ENCODE data around the gene SRR.
"Not testable (repeated sequence)": the region's sequence is repeated elsewhere in the genome, so short reads cannot be mapped to it uniquely, and the experiment has no call there.

The SRR gene, protein sequence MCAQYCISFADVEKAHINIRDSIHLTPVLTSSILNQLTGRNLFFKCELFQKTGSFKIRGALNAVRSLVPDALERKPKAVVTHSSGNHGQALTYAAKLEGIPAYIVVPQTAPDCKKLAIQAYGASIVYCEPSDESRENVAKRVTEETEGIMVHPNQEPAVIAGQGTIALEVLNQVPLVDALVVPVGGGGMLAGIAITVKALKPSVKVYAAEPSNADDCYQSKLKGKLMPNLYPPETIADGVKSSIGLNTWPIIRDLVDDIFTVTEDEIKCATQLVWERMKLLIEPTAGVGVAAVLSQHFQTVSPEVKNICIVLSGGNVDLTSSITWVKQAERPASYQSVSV

DNA sequence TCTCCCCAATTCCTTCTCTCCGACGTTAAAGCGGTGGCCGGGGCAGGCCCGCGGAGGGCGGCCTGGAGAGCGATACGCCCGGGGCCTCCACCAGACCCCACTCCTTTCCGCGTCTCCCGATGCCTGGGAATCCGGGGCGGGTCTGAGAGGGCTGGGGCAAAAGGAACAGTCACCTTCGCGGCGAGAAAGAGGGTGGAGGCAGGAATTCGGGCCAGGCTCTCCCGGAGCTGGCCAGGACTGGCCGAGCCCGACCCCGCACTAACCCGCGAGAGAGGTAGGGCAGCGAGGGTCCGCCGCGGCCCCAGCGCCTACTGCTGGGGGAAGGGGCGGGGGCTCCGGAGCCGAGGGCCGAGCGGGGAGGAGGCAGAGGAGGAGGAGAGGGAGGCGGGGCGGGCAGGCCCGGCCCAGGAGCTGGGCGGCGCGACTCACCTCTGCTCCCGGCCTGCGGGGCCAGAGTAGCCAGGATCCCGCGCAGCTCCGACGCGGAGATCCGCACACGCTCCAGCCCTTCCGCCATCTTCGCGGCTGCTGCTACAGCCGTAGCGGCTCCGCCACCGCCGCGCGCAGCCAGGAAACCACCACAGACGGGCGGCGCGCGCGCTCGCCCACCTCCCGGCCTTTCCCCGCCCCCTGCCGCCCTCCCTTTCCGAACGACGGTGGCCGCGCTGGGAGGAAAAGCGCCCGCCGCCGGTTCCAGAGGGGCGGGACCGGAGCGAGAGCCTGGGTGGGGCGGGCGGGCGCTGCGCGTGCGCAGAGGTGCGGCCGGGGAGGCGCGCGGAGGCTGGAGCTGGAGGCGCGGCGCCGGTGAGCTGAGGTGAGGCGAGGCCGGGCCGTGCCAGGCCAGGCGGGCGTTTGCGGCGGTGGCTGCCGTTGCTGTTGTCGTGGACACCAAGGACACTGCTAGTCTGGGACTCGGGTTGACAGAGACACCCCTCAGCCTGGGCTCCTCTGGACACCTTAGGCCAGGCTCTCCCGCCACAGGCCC is at the start of gene SRR, which contains the start of gene SMG6:
Gene SRR, plus strand, starts transcription at position 747 of the 985 bp plus-strand sequence. CDS start 11,611 bp downstream, outside the sequence.
Gene SMG6, minus strand, starts transcription at position 582 of the 985 bp plus-strand sequence. Its CDS starts 65 bp downstream, at position 517.
- peak; percentile 100 for DNase-seq (ENCODE audit: low spot score)

DNA sequence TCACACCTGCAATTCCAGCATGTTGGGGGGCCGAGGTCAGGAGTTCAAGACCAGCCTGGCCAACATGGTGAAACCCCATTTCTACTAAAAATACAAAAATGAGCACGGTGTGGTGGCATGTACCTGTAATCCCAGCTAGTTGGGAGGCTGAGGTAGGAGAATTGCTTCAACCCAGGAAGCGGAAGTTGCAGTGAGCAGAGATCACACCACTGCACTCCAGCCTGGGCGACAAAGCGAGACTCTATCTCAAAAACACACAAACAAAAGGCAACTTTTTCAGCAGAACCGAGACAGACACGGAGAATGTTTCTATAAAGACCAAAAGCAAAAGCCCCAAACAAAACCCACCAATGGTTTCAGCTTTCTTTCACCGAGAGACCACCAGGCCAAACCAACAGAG is 44.9 kb upstream of the SRR start:
- DNase-seq (ENCODE audit: low spot score) = not testable (repeated sequence)

DNA sequence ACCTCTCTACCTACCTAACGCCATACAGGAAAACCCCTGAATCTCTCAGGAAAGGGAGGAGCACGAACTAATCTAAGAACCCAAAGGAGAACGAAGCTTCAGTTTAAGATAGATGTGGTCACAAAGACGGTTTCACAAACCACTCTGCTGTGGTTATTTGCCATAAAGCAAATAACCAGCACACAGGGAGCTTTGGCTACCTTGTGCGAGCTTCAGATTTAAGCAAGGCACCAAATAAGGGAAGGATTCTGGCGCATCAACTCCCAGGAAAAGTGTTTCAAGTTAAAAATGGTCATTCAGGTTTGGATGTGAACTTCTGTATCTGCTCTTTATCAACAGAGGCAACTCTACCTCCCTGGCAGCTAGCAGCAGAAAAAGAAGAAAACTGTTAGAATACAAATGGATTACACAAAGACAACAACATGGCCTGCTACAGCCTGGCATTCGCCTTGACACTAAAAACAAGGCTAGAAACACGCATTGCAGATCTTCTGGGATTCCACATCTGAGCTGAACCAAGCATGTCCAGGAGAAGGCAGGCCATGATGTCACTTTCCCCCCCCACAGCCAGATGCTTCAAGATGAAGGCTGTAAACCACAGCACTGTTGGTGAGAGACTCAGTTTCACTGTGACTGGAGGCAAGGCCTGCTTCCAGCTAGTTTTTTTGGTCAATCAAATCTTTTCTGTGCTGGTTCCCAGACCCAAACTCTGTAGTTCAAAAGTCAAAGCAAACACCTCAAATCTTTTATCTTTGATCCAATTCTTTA is 43.8 kb upstream of the SRR start:
- DNase-seq (ENCODE audit: low spot score) = peak; percentile 56

DNA sequence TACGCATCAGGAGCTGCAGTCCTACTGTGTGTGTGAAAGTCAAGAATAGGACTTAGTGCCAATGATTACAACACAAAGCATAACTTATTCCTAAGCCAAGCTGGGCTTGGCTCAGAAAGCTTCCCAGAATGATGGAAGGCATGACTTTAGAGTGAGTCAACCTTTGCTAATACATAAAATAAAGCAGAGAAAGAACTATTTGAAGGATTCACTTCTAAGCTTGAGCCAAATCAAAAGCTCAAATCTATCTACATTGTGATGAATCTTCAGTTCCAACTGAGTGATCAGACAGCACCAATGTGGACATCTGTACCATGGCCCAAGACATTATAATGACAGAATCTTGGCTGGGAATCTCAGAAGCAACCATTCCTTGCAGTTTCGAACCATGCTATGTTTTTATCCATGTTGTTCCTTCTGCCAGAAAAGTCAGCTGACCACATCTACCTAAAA is 41.6 kb upstream of the SRR start:
- peak; percentile 62 for DNase-seq (ENCODE audit: low spot score)

DNA sequence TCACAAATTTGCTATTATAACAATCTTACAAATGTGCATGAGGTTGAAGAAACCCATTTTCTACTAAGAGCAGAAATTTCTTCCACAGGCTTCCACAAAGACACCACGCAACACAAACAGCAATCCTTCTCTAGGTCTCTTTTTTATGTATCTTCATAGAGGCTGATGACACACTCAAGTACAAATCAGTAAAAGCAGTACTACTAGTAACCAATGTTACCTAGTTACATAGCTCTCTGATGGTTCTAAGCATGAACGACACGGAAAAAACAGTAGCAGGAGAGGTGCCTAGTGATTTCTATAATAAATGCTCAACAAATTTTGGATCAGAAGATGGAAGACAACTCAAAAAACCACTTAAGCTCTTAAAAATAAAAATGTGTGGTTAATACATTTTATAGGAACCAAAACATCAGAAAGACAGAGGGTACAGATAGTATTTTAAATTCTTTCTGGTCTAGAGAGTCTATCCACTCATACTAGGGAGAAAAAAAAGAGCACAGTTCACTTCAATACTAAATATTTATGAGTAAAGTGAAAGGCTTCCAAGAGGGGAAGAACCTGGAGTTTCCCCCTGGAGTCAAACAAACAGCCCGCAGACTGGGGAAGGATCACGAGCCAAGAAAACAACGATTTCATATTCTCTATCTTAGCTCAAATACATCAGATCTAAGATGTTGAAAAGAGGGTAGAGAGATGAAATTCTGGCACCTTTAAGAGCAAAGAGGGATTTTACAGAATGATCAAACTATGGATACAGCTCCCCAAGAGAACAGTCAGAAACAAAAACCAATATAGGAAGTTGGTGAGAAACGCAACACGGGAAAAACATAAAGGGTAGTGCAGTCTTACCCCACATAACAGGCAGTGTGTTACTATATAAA is 40.3 kb upstream of the SRR start:
- DNase-seq (ENCODE audit: low spot score) = no peak

DNA sequence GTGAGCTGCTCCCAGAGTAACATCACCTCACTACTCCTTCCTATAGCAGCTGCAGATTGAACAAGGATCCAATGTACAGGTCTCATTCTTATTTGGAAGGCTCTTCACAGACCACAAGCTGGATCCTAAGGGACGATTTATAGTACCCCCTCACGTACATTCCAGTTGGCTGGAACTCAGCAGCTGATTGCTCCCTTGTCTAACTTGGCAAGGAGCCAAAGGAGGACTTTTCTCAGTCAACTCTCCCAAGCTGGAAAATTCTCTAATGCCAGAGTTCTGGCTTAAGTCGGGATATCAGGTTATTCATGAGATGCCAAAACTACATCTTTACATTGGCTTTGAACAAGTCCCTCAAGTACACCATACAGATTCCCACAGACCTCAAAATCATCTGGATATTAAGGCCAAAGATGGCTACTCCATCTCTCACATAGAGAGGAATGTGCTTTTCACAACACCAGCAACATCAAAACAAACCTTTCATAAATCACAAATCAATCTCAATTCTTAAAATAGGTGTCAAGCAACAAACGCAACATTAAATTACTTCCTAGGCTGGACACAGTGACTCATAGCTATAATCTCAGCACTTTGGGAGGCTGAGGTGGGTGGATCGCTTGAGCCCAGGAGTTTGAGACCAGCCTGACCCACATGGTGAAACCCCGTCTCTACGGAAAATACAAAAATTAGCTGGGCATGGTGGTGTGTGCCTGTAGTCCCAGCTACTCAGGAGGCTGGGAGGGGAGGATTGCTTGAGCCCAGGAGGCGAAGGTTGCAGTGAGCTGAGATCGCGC is 39.5 kb upstream of the SRR start:
- DNase-seq (ENCODE audit: low spot score) = no peak

DNA sequence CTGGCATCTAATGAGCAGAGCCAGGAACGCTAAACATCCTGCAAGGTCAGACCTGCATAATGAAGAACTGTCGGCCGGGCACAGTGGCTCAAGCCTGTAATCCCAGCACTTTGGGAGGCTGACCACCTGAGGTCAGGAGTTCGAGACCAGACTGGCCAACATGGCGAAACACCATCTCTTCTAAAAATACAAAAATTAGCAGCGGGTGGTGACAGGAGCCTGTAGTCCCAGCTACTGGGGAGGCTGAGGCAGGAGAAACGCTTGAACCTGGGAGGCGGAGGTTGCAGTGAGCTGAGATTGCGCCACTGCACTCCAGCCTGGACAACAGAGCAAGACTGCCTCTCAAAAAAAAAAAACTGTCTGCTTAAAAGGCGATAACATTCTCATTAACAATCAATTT is 38.6 kb upstream of the SRR start:
- DNase-seq (ENCODE audit: low spot score) = not testable (repeated sequence)

DNA sequence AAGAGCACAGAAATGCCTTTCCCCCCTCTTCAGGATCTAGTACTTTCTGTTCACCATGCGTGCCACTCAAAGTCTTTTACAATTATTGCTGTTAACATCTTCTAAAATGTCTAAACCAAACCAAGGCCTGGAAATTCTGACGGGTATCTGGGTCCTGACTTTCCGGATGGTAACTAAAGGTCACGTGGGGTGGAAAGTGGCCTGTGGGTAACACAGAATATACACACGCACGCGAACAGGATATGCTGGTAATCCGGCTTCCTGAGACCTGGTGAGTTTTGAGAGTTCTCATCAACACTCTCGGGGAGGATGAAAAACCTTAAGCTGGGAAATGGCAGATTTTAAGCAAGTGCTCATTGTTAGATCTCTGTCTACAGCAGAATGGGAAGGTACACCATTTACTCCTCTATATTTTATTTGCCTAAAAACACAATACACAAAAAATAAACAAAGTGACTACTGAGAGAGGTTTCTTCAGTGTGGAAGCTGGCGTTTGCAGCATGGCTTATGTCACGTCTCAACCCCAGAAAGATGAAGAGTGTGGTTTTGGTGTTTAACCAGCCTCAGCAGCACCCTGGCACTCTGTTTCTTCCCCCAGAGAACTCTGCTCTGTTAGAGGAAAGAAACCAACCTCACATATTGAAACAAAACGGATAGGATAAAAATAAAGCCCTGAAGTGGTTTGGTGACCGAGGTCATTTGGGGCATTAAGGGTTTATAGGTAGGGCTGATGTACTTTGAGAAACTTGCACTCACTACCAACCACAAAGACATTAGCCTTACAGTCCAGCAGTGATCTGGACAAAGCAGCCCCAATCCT is 37.5 kb upstream of the SRR start:
- DNase-seq (ENCODE audit: low spot score) = no peak

DNA sequence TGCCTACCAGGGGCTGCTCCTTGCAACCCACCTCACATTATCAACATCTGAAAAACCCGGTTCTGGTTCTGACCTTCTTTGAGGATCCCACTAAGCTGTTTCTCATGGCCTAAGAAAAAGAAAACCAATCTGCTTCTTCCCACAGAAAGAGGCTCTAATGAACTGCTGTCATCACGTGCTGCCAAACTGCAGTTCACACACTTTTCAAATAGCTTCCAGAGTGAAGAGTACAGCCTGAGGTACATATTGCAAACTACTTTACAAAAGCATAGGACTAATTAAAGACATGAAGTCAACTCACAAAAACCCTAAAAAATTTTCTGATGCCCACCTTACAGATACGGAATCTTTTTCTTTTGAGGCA is 36.9 kb upstream of the SRR start:
- no peak for DNase-seq (ENCODE audit: low spot score)

DNA sequence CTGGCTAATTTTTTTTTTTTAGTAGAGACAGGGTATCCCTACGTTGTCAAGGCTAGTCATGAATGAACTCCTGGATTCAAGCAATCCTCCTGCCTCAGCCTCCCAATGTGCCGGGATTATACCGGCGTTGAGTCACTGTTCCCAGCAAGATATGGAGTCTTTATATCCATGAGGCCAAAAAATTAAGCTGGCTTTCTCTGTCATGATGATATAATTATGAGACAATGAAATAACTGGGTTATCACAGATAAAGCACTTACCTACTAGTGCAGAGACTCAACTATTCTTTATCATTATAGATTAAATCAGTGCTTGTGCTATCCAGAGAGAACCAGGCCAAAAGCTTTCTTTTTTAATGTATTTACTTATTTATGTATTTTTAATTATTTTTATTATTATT is 36.4 kb upstream of the SRR start:
- DNase-seq (ENCODE audit: low spot score) = no peak

DNA sequence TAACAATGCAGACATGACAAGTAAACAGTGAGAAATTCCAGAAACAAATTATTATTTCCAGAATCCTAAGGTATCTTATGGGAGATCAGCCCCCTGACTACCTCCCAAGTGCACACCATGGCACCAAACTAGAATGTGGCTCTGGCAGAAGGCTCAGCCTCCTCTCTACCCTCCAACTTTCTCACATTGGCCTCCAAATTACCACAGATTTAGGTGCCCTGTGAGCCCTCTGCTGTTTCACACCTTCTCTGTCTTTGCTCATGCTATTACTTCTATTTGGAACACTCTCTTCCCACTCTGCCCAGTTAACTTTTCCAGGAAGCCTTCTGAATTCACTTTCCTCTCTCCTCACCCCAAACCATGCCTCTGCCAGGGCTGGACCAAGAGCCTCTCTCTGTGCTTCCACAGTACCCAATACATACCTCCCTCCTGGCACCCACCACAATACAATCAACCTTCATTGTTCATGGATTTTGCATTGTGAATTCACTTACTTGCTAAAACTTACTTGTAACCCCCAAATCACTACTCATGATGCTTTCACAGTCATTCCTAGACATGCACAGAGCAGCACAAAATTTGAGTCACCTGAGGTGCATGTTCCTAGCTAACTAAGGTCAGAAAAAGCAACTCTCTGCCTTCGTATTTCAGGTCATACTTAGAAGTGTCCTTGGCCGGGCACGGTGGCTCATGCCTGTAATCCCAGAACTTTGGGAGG is 31.6 kb upstream of the SRR start:
- no peak for DNase-seq (ENCODE audit: low spot score)

DNA sequence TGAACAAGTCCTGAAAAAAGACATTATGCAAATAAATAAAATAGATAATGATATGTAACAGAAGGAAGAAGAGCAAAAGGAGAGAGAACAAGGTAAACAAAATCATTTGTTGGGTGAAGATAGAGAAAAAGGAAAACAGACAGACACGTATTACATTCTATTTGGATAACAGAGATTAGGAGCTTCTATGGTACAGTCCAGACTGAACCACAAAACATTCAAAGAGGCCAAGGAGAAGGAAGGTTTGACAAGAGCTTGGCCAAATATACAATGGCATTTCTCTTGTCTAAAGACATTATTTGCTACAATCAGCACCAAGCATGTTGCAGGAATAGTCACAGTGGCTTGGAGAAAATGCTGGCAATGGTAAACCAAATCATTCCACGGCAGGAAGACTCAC is 29.3 kb upstream of the SRR start:
- no peak for DNase-seq (ENCODE audit: low spot score)

DNA sequence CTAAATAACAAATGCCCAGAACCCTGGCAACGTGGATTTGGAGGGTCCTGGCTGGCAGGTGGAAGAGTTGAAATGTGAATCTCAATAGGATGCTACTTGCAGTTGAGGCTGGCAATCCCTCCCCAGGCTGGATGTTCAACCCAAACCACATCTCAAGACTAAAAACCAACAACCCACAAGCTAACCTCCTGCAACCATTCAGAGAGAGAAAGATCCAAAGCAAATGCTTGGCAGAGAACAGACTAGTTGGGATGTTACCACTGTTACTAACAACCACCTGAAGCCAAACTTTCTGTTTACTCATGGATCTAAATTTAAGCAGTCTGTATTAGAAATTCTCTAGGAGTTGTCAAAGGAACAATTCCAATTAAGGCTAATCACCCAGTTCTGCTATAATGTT is 28.0 kb upstream of the SRR start:
- no peak for DNase-seq (ENCODE audit: low spot score)

DNA sequence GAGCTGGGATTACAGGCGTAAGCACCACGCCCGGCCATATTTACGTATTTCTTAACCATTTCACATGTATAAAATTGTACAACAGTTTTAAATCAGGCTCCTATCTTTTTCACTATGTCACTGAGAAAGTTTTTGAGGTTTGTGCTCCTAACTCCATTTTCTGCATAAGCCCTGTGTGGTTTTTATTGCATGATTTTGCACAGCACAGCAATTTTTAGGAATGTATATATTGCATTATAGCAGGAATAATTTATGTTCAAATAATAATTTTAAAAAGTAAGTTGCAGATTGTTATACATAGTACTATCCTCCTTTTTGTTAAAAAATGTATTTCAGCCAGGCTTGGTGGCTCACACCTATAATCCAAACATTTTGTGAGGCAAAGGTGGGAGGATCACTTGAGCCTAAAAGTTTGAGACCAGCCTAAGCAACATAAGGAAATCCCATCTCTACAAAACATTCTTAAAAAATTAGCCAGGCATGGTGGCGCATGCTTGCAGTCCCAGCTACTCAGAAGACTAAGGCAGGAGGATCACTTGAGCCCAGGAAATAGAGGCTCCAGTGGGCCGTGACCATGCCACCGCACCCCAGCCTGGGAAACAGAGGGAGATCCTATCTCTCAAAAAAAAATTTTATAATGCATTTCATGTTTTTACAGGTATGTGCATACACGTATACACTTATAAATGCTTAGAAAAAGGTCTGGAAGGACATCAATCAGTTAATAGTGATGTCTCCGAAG is 26.1 kb upstream of the SRR start:
- no peak for DNase-seq (ENCODE audit: low spot score)

DNA sequence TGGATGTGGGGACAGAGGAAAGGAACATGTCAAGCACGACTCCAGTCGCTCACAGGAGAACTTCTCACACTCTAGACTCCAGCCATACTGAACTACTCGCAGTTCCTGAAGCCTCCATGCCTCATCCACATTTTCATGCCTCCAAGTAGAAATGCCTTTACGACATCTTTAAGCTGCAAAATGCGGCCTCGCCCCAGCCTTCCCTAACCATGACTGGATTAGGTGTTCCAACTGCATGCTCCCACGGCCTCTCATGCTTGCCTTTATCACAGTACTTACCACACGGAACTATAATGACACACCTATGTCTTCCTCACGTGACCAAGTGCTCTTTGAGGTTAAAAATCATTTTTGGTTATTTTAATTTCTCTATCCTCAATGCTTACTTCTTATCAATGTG is 24.0 kb upstream of the SRR start:
- no peak for DNase-seq (ENCODE audit: low spot score)

DNA sequence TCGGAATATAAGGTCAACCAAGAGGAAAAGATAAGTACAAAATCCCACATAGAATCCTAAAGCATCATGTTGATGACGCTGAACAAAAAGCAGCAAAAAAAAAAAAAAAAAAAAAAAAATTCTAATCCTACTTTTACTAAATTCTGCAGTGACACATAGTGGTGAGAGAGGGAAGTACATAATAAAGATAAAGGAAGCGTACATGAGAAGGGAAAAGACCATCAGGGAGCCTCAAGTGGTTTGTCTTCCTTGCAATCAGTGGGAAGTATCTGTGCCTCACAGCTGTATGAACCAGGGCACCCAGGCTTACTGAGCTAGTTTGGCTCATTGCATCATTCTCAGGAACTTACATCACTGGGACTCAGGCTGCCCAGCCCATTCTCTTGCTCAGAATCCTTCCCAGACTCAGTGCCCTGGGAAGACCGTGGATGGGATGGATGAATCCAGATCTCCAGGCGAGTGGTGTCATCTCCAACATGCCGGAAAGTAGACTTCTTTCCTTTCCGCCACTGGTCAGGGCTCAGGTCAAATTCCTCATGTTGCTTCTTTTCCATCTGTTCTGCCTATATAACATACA is 21.4 kb upstream of the SRR start:
- DNase-seq (ENCODE audit: low spot score) = peak; percentile 44

DNA sequence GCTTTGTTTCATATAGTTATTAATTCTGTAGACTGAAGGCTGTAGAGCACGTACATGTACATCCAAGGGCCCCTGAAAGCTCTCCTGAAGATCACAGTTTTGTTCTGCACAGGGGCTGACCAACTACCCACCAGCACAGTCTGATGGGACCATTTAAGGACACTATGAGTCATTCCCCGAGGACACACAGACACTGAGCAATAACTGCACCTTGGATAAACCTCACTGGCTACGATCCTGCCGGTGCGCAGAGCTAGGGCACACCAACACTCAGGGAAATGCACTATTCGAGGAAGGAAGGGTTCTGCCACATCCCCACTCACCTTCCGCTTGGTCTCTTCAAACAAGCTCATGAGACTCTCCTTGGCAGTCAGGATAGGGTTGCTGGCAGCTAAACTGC is 20.4 kb upstream of the SRR start:
- no peak for DNase-seq (ENCODE audit: low spot score)
